Stomach (tissue), 4 donors: ENCODE data around the gene TRMO.

ENCODE experiments used
- CTCF ChIP-seq, 7 experiments: fragments of 450-650 bp in 4 of 7; fragments of 200-600 bp in 3 of 7; sonication (generic) in 3 of 7; IDR thresholded peaks; one replicate each; pipeline ENCODE4 v1.5.1; 2016 to 2019; ENCODE audit warnings: antibody characterized with exemption in 7 of 7, control low read depth in 2 of 7, mild to moderate bottlenecking in 1 of 7
- POLR2A ChIP-seq, 4 donors: fragments of 450-650 bp; IDR thresholded peaks; one replicate each; pipeline ENCODE4 v1.6.1; 2016; ENCODE audit warnings: antibody characterized with exemption in 4 of 4, control low read depth in 2 of 4, mild to moderate bottlenecking in 1 of 4, moderate library complexity in 1 of 4
- POLR2AphosphoS5 ChIP-seq, 3 donors: sonication (generic); formaldehyde crosslinking; IDR thresholded peaks; one replicate each; pipeline ENCODE4 v1.6.1; 2016; ENCODE audit warnings: antibody characterized with exemption in 3 of 3

- TF ChIP-seq CTCF (IDR thresholded peaks at IDR 0.05) (peak in 3 of 7 experiments; percentile 21 to 64 (median 47)), POLR2A (IDR thresholded peaks at IDR 0.05) (no peak), POLR2AphosphoS5 (IDR thresholded peaks at IDR 0.05) (no peak)
These were observed 32.1 kb downstream of the TRMO start for GRCh38 chr9:97889941-97890887.
